Mesendoderm (in vitro differentiated cells): ENCODE results near the gene MYH10.

ENCODE experiments used
- DNase-seq: peaks from one replicate; pipeline ENCODE4 v3.0.0; 2013
- H2AK5ac ChIP-seq: 2 replicates; pipeline ENCODE4 v1.6.1; 2013; ENCODE audit warnings: low read length, inconsistent platforms
- H2BK120ac ChIP-seq: 2 replicates; pipeline ENCODE4 v1.6.1; 2013; ENCODE audit warnings: low read depth, mild to moderate bottlenecking, low read length, moderate library complexity, mixed read lengths
- H2BK15ac ChIP-seq: replicated peaks from 2 replicates; pipeline ENCODE4 v1.6.1; 2013; ENCODE audit warnings: low read depth, mild to moderate bottlenecking, moderate library complexity
- H2BK5ac ChIP-seq: 2 replicates; pipeline ENCODE4 v1.6.1; 2013; ENCODE audit warnings: low read length, inconsistent platforms
- H3K18ac ChIP-seq: 2 replicates; pipeline ENCODE4 v1.6.1; 2013; ENCODE audit warnings: mild to moderate bottlenecking, low read length, mixed read lengths
- H3K23ac ChIP-seq: one replicate; pipeline ENCODE4 v1.6.1; 2013; ENCODE audit warnings: low read length
- H3K27ac ChIP-seq: 2 replicates; pipeline ENCODE4 v1.5.1; 2013; ENCODE audit warnings: low read depth, mild to moderate bottlenecking, inconsistent platforms, low read length, moderate library complexity
- H3K27me3 ChIP-seq: 2 replicates; pipeline ENCODE4 v1.6.1; 2013; ENCODE audit warnings: low read length, control low read depth, mild to moderate bottlenecking, inconsistent platforms; ENCODE audit not compliant: insufficient read depth, poor library complexity
- H3K36me3 ChIP-seq: 2 replicates; pipeline ENCODE4 v1.6.1; 2013; ENCODE audit warnings: low read length, inconsistent platforms; ENCODE audit not compliant: control insufficient read depth, insufficient read depth
- H3K4ac ChIP-seq: one replicate; pipeline ENCODE4 v1.6.1; 2013; ENCODE audit warnings: low read depth, mild to moderate bottlenecking, low read length, moderate library complexity
- H3K4me1 ChIP-seq: 2 replicates; pipeline ENCODE4 v1.6.1; 2013; ENCODE audit warnings: low read depth, low read length, inconsistent platforms; ENCODE audit not compliant: control insufficient read depth
- H3K4me2 ChIP-seq: 2 replicates; pipeline ENCODE4 v1.6.1; 2013; ENCODE audit warnings: low read length
- H3K4me3 ChIP-seq: 2 replicates; pipeline ENCODE4 v1.5.1; 2013; ENCODE audit warnings: mild to moderate bottlenecking, low read length
- H3K56ac ChIP-seq: one replicate; pipeline ENCODE4 v1.6.1; 2013; ENCODE audit warnings: low read length
- H3K79me1 ChIP-seq: 2 replicates; pipeline ENCODE4 v1.6.1; 2013; ENCODE audit warnings: low read length, inconsistent platforms
- H3K79me2 ChIP-seq: 2 replicates; pipeline ENCODE4 v1.6.1; 2013; ENCODE audit warnings: mild to moderate bottlenecking, low read length; ENCODE audit not compliant: control insufficient read depth, insufficient read depth
- H3K9ac ChIP-seq: 2 replicates; pipeline ENCODE4 v1.6.1; 2013; ENCODE audit warnings: low read length, inconsistent platforms
- H4K5ac ChIP-seq: one replicate; pipeline ENCODE4 v1.6.1; 2013; ENCODE audit warnings: low read length
- H4K8ac ChIP-seq: one replicate; pipeline ENCODE4 v1.6.1; 2013; ENCODE audit warnings: low read depth, mild to moderate bottlenecking, control low read depth, low read length, moderate library complexity
- WGBS: extraction: QIAGEN DNeasy Blood & Tissue Kit; methylation state at CpG from one replicate; pipeline ENCODE4 v1.1.7; 2013; ENCODE audit warnings: low lambda C conversion rate, missing lambda C conversion rate; ENCODE audit not compliant: insufficient coverage; ENCODE audit errors: extremely low coverage; 5-methylcytosine and 5-hydroxymethylcytosine counted together

The MYH10 gene

DNA sequence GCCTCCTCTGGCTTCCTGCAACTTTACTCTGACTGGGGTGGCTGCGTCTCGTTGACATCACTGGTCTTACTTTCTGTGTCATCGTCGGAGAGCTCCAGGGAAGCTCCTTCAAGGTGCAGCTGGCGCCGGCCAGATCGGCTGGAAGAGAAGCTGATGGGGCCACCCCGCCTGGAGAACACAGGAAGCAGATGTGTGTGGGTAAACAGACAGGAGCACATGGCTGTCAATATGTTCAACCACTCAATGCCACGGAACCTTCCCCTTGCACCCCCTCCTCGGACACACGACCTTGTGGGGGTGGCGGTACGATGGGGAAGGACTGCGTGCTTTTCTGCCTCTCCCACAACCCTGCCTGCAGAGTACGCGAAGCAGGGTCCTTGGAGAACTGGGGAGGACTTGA, 154.7 kb downstream of the MYH10 start:
- no peak overlapping the region for H3K27ac ChIP-seq
- no peak overlapping the region for H4K8ac ChIP-seq
- no peak overlapping the region for H3K4ac ChIP-seq
- H3K4me2 ChIP-seq: no peak overlapping the region
- no peak overlapping the region for H2BK120ac ChIP-seq
- H3K79me1 ChIP-seq: no peaks in the 10 kb centered on the region
- no peak overlapping the region for H2BK5ac ChIP-seq
- H4K5ac ChIP-seq: no peak overlapping the region
- no CpG with 5 or more reads among the region's 16 CpGs for WGBS
- H3K9ac ChIP-seq: no peak overlapping the region
- no peak overlapping the region for H3K18ac ChIP-seq
- H2AK5ac ChIP-seq: no peak overlapping the region
- H3K23ac ChIP-seq: no peak overlapping the region
- H3K4me3 ChIP-seq: no peak overlapping the region
- H2BK15ac ChIP-seq: no peak overlapping the region
- DNase-seq: no peak
- no peaks in the 10 kb centered on the region for H3K79me2 ChIP-seq
- peaks cover 29% of the 10 kb centered on the region for H3K36me3 ChIP-seq
- no peak overlapping the region for H3K56ac ChIP-seq
- no peaks in the 10 kb centered on the region for H3K27me3 ChIP-seq
- no peaks in the 10 kb centered on the region for H3K4me1 ChIP-seq

GRCh38 chr17:8475227-8475626, 155.3 kb downstream of the MYH10 start:
- Histone ChIP-seq H3K56ac (no peak overlapping the region), H3K79me1 (no peaks in the 10 kb centered on the region), H2AK5ac (no peak overlapping the region), H3K27me3 (no peaks in the 10 kb centered on the region), H3K4me1 (no peaks in the 10 kb centered on the region), H3K23ac (no peak overlapping the region), H3K18ac (no peak overlapping the region), H2BK5ac (no peak overlapping the region), H3K4me3 (no peak overlapping the region), H3K4ac (no peak overlapping the region), H2BK15ac (no peak overlapping the region), H3K36me3 (peaks cover 29% of the 10 kb centered on the region), H3K79me2 (no peaks in the 10 kb centered on the region), H3K27ac (no peak overlapping the region), H4K8ac (no peak overlapping the region), H2BK120ac (no peak overlapping the region), H4K5ac (no peak overlapping the region), H3K9ac (no peak overlapping the region), H3K4me2 (no peak overlapping the region)
- WGBS: no CpG with 5 or more reads among the region's 9 CpGs
- no peak for DNase-seq

DNA sequence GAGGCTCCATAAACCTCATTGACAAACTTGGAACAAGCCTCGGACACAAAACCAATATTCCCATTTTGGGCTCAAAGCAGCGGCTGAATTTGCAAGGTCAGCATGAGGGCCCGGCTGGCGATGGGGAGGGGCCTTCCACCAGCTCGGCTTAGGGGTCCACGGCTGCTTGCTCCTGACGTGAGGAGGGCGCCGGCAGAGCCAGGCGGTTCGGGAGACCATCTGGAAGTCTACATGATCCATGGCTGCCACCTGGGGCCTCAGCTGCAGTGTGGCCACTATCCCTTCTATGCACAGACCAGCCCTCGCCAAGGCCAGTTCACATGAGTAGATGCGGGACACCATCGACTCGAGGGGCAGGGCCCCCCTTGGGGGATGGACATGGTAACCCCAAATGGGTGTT, 155.7 kb downstream of the MYH10 start:
- Histone ChIP-seq H3K9ac (no peak overlapping the region), H3K23ac (no peak overlapping the region), H3K27ac (no peak overlapping the region), H3K4me3 (no peak overlapping the region), H2AK5ac (no peak overlapping the region), H2BK5ac (no peak overlapping the region), H3K36me3 (peaks cover 26% of the 10 kb centered on the region), H3K4me2 (no peak overlapping the region), H3K4ac (no peak overlapping the region), H2BK15ac (no peak overlapping the region), H3K79me2 (no peaks in the 10 kb centered on the region), H4K5ac (no peak overlapping the region), H3K4me1 (no peaks in the 10 kb centered on the region), H4K8ac (no peak overlapping the region), H2BK120ac (no peak overlapping the region), H3K27me3 (no peaks in the 10 kb centered on the region), H3K56ac (no peak overlapping the region), H3K79me1 (no peaks in the 10 kb centered on the region), H3K18ac (no peak overlapping the region)
- no CpG with 5 or more reads among the region's 15 CpGs for WGBS
- no peak for DNase-seq

- no peak overlapping the region for H2BK120ac ChIP-seq
- no peak overlapping the region for H3K4ac ChIP-seq
- DNase-seq: no peak
- H3K4me1 ChIP-seq: no peaks in the 10 kb centered on the region
- H4K5ac ChIP-seq: no peak overlapping the region
- no CpG with 5 or more reads among the region's 13 CpGs for WGBS
- H3K23ac ChIP-seq: no peak overlapping the region
- no peaks in the 10 kb centered on the region for H3K27me3 ChIP-seq
- no peak overlapping the region for H3K4me3 ChIP-seq
- H4K8ac ChIP-seq: no peak overlapping the region
- no peak overlapping the region for H2AK5ac ChIP-seq
- no peak overlapping the region for H3K4me2 ChIP-seq
- H3K56ac ChIP-seq: no peak overlapping the region
- no peak overlapping the region for H3K18ac ChIP-seq
- no peaks in the 10 kb centered on the region for H3K79me2 ChIP-seq
- no peak overlapping the region for H2BK5ac ChIP-seq
- H3K36me3 ChIP-seq: peaks cover 23% of the 10 kb centered on the region
- no peak overlapping the region for H3K27ac ChIP-seq
- no peak overlapping the region for H3K9ac ChIP-seq
- no peak overlapping the region for H2BK15ac ChIP-seq
- no peaks in the 10 kb centered on the region for H3K79me1 ChIP-seq
Observed at GRCh38 chr17:8473451-8474192, 156.9 kb downstream of the MYH10 start.

DNA sequence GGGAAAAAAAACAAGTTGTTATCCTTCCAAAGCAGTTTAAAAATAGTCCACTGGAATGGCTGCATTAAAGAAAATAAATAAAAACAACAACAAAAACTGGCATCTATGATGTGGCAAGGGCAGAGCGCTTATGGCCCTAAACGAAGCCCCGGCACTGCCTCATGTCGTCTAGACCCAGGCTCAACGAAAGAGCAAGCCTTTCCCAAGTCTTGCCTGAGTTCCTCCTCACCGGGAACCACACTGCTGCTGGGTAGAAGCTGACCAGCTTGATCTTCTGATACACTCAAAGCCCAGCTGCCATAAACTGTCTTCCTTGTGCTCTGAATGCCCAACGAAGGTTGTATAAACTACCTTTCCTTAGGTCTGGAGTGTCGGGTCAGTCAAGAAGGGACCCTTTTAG, 157.9 kb downstream of the MYH10 start:
- Histone ChIP-seq H4K5ac (no peak overlapping the region), H2BK120ac (no peak overlapping the region), H3K4me3 (no peak overlapping the region), H3K4ac (no peak overlapping the region), H3K36me3 (peaks cover 22% of the 10 kb centered on the region), H2BK5ac (no peak overlapping the region), H3K56ac (no peak overlapping the region), H2BK15ac (no peak overlapping the region), H3K79me2 (no peaks in the 10 kb centered on the region), H3K79me1 (peaks cover 2% of the 10 kb centered on the region), H3K4me2 (no peak overlapping the region), H3K9ac (no peak overlapping the region), H3K27me3 (no peaks in the 10 kb centered on the region), H2AK5ac (no peak overlapping the region), H3K23ac (no peak overlapping the region), H3K4me1 (no peaks in the 10 kb centered on the region), H3K27ac (no peak overlapping the region), H4K8ac (no peak overlapping the region), H3K18ac (no peak overlapping the region)
- no peak for DNase-seq
- WGBS: no CpG with 5 or more reads among the region's 8 CpGs
